IMR-90 (cell line): Measurements from ENCODE around the gene KLHL3. TPM values are rescaled to one million over a fixed set of nuclear protein-coding genes. Genes with fewer than 3 reads are reported as not detected.

Experiments used
- ATAC-seq: fragments of 200-7000 bp; cut with Tn5 transposase; 2 replicates; pipeline ENCODE4 v1.9.1; 2020; ENCODE audit warnings: low read depth, mild to moderate bottlenecking, moderate library complexity
- BruUV-seq: library from RNA; stranded (reverse); fragments of 400-500 nt; replicated peaks from 2 replicates; lab custom pipeline; 2021; lab: Mats Ljungman, UMichigan
- CTCF ChIA-PET: fragments of 300-600 bp; formaldehyde crosslinking; extraction: SDS; loops from one replicate; lab custom pipeline; 2021; ENCODE audit warnings: antibody characterized with exemption; lab: Yijun Ruan, JAX
- POLR2A ChIA-PET: fragments of 300-600 bp; sonication (Branson Sonifier 250); formaldehyde crosslinking; loops from one replicate; lab custom pipeline; 2022; ENCODE audit warnings: antibody characterized with exemption; ENCODE audit not compliant: unreplicated experiment; lab: Charles Lee
- DNase-seq: peaks from one replicate; pipeline ENCODE4 v3.0.0; 2013
- H2AFZ ChIP-seq: replicated peaks from 2 replicates; pipeline ENCODE3; 2013; ENCODE audit warnings: low read length, mild to moderate bottlenecking; ENCODE audit not compliant: poor library complexity
- H2AK5ac ChIP-seq: 2 replicates; pipeline ENCODE4 v1.6.1; 2013; ENCODE audit warnings: low read depth, low read length, inconsistent platforms
- H2AK9ac ChIP-seq: replicated peaks from 2 replicates; pipeline ENCODE3; 2013; ENCODE audit warnings: mild to moderate bottlenecking, low read depth, low read length, moderate library complexity; ENCODE audit not compliant: poor library complexity
- H2BK120ac ChIP-seq: 2 replicates; pipeline ENCODE4 v1.6.1; 2013; ENCODE audit warnings: low read depth, low read length, inconsistent platforms
- H2BK15ac ChIP-seq: 3 replicates; pipeline ENCODE4 v1.6.1; 2013; ENCODE audit warnings: low read depth, low read length, inconsistent platforms
- H2BK20ac ChIP-seq: 2 replicates; pipeline ENCODE4 v1.6.1; 2013; ENCODE audit warnings: low read depth, mild to moderate bottlenecking, inconsistent platforms, low read length, moderate library complexity
- H2BK5ac ChIP-seq: 2 replicates; pipeline ENCODE4 v1.6.1; 2013; ENCODE audit warnings: mild to moderate bottlenecking, low read depth, low read length, inconsistent platforms; ENCODE audit not compliant: poor library complexity, severe bottlenecking
- H3K14ac ChIP-seq: replicated peaks from 2 replicates; pipeline ENCODE4 v1.6.1; 2013; ENCODE audit warnings: low read depth, low read length, inconsistent platforms
- H3K18ac ChIP-seq: 2 replicates; pipeline ENCODE4 v1.6.1; 2013; ENCODE audit warnings: low read depth, low read length, control low read depth
- H3K23ac ChIP-seq: 2 replicates; pipeline ENCODE4 v1.6.1; 2013; ENCODE audit warnings: low read depth, low read length, inconsistent platforms
- H3K27ac ChIP-seq: 2 replicates; pipeline ENCODE4 v1.5.1; 2013; ENCODE audit warnings: mild to moderate bottlenecking, control low read depth, low read length; ENCODE audit not compliant: insufficient read depth
- H3K27me3 ChIP-seq: 2 replicates; pipeline ENCODE4 v1.6.1; 2013; ENCODE audit warnings: low read length; ENCODE audit not compliant: control insufficient read depth, insufficient read depth
- H3K36me3 ChIP-seq: 2 replicates; pipeline ENCODE4 v1.6.1; 2013; ENCODE audit warnings: low read length, mixed read lengths; ENCODE audit not compliant: control insufficient read depth, insufficient read depth
- H3K4ac ChIP-seq: 2 replicates; pipeline ENCODE4 v1.6.1; 2013; ENCODE audit warnings: low read depth, low read length, inconsistent platforms
- H3K4me1 ChIP-seq: 2 replicates; pipeline ENCODE4 v1.6.1; 2013; ENCODE audit warnings: low read length, mixed read lengths; ENCODE audit not compliant: control insufficient read depth, insufficient read depth
- H3K4me2 ChIP-seq: 2 replicates; pipeline ENCODE4 v1.6.1; 2013; ENCODE audit warnings: low read depth, mild to moderate bottlenecking, control low read depth, low read length, moderate library complexity
- H3K4me3 ChIP-seq: 2 replicates; pipeline ENCODE4 v1.5.1; 2013; ENCODE audit warnings: low read depth, mild to moderate bottlenecking, control low read depth, low read length, moderate library complexity; ENCODE audit not compliant: insufficient read depth
- H3K56ac ChIP-seq: 2 replicates; pipeline ENCODE4 v1.6.1; 2013; ENCODE audit warnings: low read length, inconsistent platforms; ENCODE audit not compliant: insufficient read depth; ENCODE audit errors: extremely low read depth
- H3K79me1 ChIP-seq, 2 experiments: 2 replicates each; pipeline ENCODE4 v1.6.1; 2013; ENCODE audit warnings: low read length in 2 of 2, inconsistent platforms in 1 of 2, low read depth in 1 of 2
- H3K9ac ChIP-seq: 2 replicates; pipeline ENCODE4 v1.6.1; 2013; ENCODE audit warnings: low read depth, low read length, control low read depth
- H3K9me1 ChIP-seq: 2 replicates; pipeline ENCODE4 v1.6.1; 2013; ENCODE audit warnings: low read length, inconsistent platforms; ENCODE audit not compliant: insufficient read depth
- H3K9me3 ChIP-seq: 2 replicates; pipeline ENCODE4 v1.6.1; 2013; ENCODE audit warnings: low read length; ENCODE audit not compliant: control insufficient read depth, insufficient read depth
- H4K20me1 ChIP-seq: 2 replicates; pipeline ENCODE4 v1.6.1; 2013; ENCODE audit warnings: low read length, inconsistent platforms; ENCODE audit not compliant: insufficient read depth
- H4K5ac ChIP-seq: 2 replicates; pipeline ENCODE4 v1.6.1; 2013; ENCODE audit warnings: mild to moderate bottlenecking, low read depth, low read length, control low read depth
- H4K8ac ChIP-seq, 2 experiments: 2 replicates each; pipeline ENCODE4 v1.6.1; 2013; ENCODE audit warnings: low read depth in 2 of 2, low read length in 2 of 2, control low read depth in 1 of 2, inconsistent platforms in 1 of 2
- H4K91ac ChIP-seq: 2 replicates; pipeline ENCODE4 v1.6.1; 2013; ENCODE audit warnings: low read depth, low read length, inconsistent platforms; ENCODE audit not compliant: insufficient read depth
- BHLHE40 ChIP-seq: fragments of 150-350 bp; IDR thresholded peaks from 2 replicates; pipeline ENCODE4 v1.6.1; 2016; ENCODE audit warnings: mild to moderate bottlenecking, low read depth, low read length
- CEBPB ChIP-seq: IDR thresholded peaks from 2 replicates; pipeline ENCODE4 v1.6.1; 2012; ENCODE audit warnings: low read depth, low read length, improper control_type of control experiment
- CHD1 ChIP-seq: IDR thresholded peaks from 2 replicates; pipeline ENCODE4 v1.6.1; 2012; ENCODE audit warnings: low read depth, low read length, improper control_type of control experiment
- CTCF ChIP-seq: conservative IDR thresholded peaks from 2 replicates; pipeline ENCODE4 v1.5.1; 2012; ENCODE audit warnings: mild to moderate bottlenecking, low read depth, low read length, improper control_type of control experiment
- ELK1 ChIP-seq: fragments of 150-350 bp; IDR thresholded peaks from 2 replicates; pipeline ENCODE4 v1.6.1; 2016; ENCODE audit warnings: low read depth, mild to moderate bottlenecking, low read length, moderate library complexity, borderline replicate concordance
- FOS ChIP-seq: fragments of 150-350 bp; IDR thresholded peaks from 2 replicates; pipeline ENCODE4 v1.6.1; 2016; ENCODE audit warnings: low read depth, low read length
- MAFK ChIP-seq: IDR thresholded peaks from 2 replicates; pipeline ENCODE4 v1.6.1; 2012; ENCODE audit warnings: low read depth, low read length, improper control_type of control experiment
- MAZ ChIP-seq: IDR thresholded peaks from 2 replicates; pipeline ENCODE4 v1.6.1; 2012; ENCODE audit warnings: low read depth, mild to moderate bottlenecking, low read length, improper control_type of control experiment, moderate library complexity, borderline replicate concordance
- MXI1 ChIP-seq: IDR thresholded peaks from 2 replicates; pipeline ENCODE4 v1.6.1; 2012; ENCODE audit warnings: low read depth, mild to moderate bottlenecking, low read length, moderate library complexity, borderline replicate concordance
- NFE2L2 ChIP-seq: fragments of 150-350 bp; IDR thresholded peaks from 2 replicates; pipeline ENCODE4 v1.6.1; 2016; ENCODE audit warnings: low read depth, mild to moderate bottlenecking, low read length
- POLR2A ChIP-seq: IDR thresholded peaks from 2 replicates; pipeline ENCODE4 v1.6.1; 2012; ENCODE audit warnings: mild to moderate bottlenecking, low read depth, low read length
- RAD21 ChIP-seq: IDR thresholded peaks from 2 replicates; pipeline ENCODE4 v1.6.1; 2012; ENCODE audit warnings: low read length, improper control_type of control experiment
- RCOR1 ChIP-seq: IDR thresholded peaks from 2 replicates; pipeline ENCODE4 v1.6.1; 2012; ENCODE audit warnings: mild to moderate bottlenecking, low read length, improper control_type of control experiment; ENCODE audit not compliant: insufficient replicate concordance
- RFX5 ChIP-seq: IDR thresholded peaks from 2 replicates; pipeline ENCODE4 v1.8.0; 2012; ENCODE audit warnings: low read depth, mild to moderate bottlenecking, low read length, moderate library complexity
- SMC3 ChIP-seq: fragments of 150-350 bp; IDR thresholded peaks from 2 replicates; pipeline ENCODE4 v1.6.1; 2016; ENCODE audit warnings: low read depth, mild to moderate bottlenecking, antibody characterized with exemption, low read length, moderate library complexity
- USF2 ChIP-seq: fragments of 150-350 bp; IDR thresholded peaks from 2 replicates; pipeline ENCODE4 v1.6.1; 2017; ENCODE audit warnings: mild to moderate bottlenecking, antibody characterized with exemption, low read length, low read depth
- WGBS, 2 experiments: methylation state at CpG; one replicate each; pipeline versions ENCODE4 v1.1.5 to v1.1.7; 2013; ENCODE audit warnings: missing lambda C conversion rate in 2 of 2; ENCODE audit not compliant: insufficient read length in 1 of 2; ENCODE audit errors: extremely low coverage in 2 of 2; 5-methylcytosine and 5-hydroxymethylcytosine counted together
- dilution Hi-C: fragments of 300-500 bp; cut with HindIII; formaldehyde crosslinking; loops from one replicate; pipeline ENCODE4 v1.14.3; 2018; ENCODE audit warnings: low sequenced_read_pairs; ENCODE audit not compliant: unreplicated experiment
- in situ Hi-C: fragments of 300-500 bp; cut with MboI; formaldehyde crosslinking; loops from 3 replicates; pipeline ENCODE4 v1.14.3; 2019; ENCODE audit warnings: low sequenced_read_pairs, inconsistent platforms, mixed read lengths
- intact Hi-C: fragments of 100-400 bp; cut with micrococcal nuclease; formaldehyde crosslinking; loops from 2 replicates; pipeline ENCODE4 v1.10.0; 2022
- polyA plus RNA-seq, 3 experiments: library from polyadenylated mRNA; depleted of rRNA; stranded (reverse); fragments of >200 nt; gene quantifications; 2 replicates each; pipeline ENCODE4 v1.2.3, GENCODE V29; 2012; ENCODE audit warnings: low replicate concordance in 1 of 3
- total RNA-seq: library from RNA; depleted of rRNA; stranded (reverse); fragments of >200 nt; gene quantifications from 2 replicates; pipeline ENCODE4 v1.2.3, GENCODE V29; 2012

KLHL3 gene
- total and polyA plus RNA-seq, 2 of the 4 experiments (the other 2 are of a cell fraction): 2.3 to 4.1 TPM

GRCh38 chr5:137636099-137636498 is 99.8 kb downstream of the KLHL3 start:
- ATAC-seq (no peak), DNase-seq (no peak)
- dilution Hi-C loops (no loop called here), intact Hi-C loops (no loop called here), in situ Hi-C loops (loop anchor here (25.0 kb wide), 2 partner anchors 426 to 501 kb away; partner anchors contain the start of gene NME5)
- Histone ChIP-seq H2AK5ac (no peak overlapping the region), H2BK15ac (no peak overlapping the region), H3K27ac (no peak overlapping the region), H3K4me1 (no peaks in the 10 kb centered on the region), H3K79me1 (no peaks in the 10 kb centered on the region), H2BK20ac (no peak overlapping the region), H3K23ac (no peak overlapping the region), H3K56ac (no peak overlapping the region), H3K14ac (no peak overlapping the region), H2AK9ac (no peak overlapping the region), H3K9me1 (peaks cover 2% of the 10 kb centered on the region; the same call in 1 of the 2 replicates), H3K4ac (no peak overlapping the region), H4K8ac (no peak overlapping the region), H3K4me2 (no peak overlapping the region), H4K5ac (no peak overlapping the region), H3K4me3 (no peak overlapping the region), H3K9ac (no peak overlapping the region), H3K9me3 (no peaks in the 10 kb centered on the region), H3K27me3 (no peaks in the 10 kb centered on the region), H4K20me1 (no peaks in the 10 kb centered on the region), H3K18ac (no peak overlapping the region), H2BK120ac (no peak overlapping the region), H2BK5ac (no peak overlapping the region), H2AFZ (no peak overlapping the region), H3K36me3 (no peaks in the 10 kb centered on the region), H4K91ac (no peak overlapping the region)
- POLR2A ChIA-PET: no interaction called here
- no TSS peak for BruUV-seq
- no CpG with 5 or more reads among the region's 2 CpGs for WGBS, 2 experiments
- TF ChIP-seq BHLHE40 (no peak), SMC3 (no peak), NFE2L2 (no peak), RCOR1 (no peak), MXI1 (no peak), CTCF (no peak), MAZ (no peak), ELK1 (no peak), RFX5 (no peak), CEBPB (no peak), MAFK (no peak), FOS (no peak), USF2 (no peak), POLR2A (no peak), RAD21 (no peak), CHD1 (no peak)
- CTCF ChIA-PET: no interaction called here
